ENCODE measurements around the gene ARPC4. TPM values are rescaled to one million over a fixed set of nuclear protein-coding genes. Genes with fewer than 3 reads are reported as not detected.

Gene ARPC4
- total RNA-seq, 4 donors from 2014 or later, result 129 to 191 (median 164) TPM

DNA sequence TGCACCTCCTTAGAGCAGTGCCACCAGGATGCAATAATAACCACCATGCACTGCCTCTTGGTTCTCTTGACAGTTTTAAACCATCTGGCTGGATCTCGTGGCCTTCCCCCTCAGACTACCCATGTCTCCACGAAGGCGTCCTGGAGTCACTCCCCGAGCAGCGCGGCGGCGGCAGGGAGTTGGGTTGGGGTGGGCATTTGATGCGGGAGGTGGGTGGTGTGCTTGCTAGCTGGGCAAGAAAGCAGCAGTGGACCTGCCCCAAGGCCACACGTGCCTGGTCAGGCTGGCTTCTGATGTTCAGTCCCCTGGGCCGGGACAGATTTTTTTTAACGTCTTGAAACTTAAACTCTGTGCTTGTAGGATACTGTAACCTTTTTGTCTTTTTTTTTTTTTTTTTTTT, 13.3 kb downstream of the ARPC4 start:
- no peak for DNase-seq (ENCODE audit: extremely low spot score)
- no peak overlapping the region for H3K27ac ChIP-seq (replicated peaks in 1 of 4)
- H3K4me3 ChIP-seq, result no peak overlapping the region
- peaks cover 53 to 66% (median 62%) of the 10 kb centered on the region in 4 donors for H3K36me3 ChIP-seq
- intact Hi-C loops (cut with DNase I), result no loop called here
- H3K27me3 ChIP-seq, result no peaks in the 10 kb centered on the region
- no peaks in the 10 kb centered on the region for H3K9me3 ChIP-seq
- WGBS, result 90% methylated on average over 11 of the region's 12 CpGs
- no peak for TF ChIP-seq EP300 (IDR thresholded peaks at IDR 0.05)
- TF ChIP-seq POLR2AphosphoS5 (IDR thresholded peaks at IDR 0.05), result no peak
- no peak for TF ChIP-seq POLR2A (IDR thresholded peaks at IDR 0.05; ENCODE audit: low read depth)
- TF ChIP-seq, protein P1, sequence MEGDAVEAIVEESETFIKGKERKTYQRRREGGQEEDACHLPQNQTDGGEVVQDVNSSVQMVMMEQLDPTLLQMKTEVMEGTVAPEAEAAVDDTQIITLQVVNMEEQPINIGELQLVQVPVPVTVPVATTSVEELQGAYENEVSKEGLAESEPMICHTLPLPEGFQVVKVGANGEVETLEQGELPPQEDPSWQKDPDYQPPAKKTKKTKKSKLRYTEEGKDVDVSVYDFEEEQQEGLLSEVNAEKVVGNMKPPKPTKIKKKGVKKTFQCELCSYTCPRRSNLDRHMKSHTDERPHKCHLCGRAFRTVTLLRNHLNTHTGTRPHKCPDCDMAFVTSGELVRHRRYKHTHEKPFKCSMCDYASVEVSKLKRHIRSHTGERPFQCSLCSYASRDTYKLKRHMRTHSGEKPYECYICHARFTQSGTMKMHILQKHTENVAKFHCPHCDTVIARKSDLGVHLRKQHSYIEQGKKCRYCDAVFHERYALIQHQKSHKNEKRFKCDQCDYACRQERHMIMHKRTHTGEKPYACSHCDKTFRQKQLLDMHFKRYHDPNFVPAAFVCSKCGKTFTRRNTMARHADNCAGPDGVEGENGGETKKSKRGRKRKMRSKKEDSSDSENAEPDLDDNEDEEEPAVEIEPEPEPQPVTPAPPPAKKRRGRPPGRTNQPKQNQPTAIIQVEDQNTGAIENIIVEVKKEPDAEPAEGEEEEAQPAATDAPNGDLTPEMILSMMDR (IDR thresholded peaks at IDR 0.05), result no peak
- H3K4me1 ChIP-seq, result peaks cover 20 to 23% (median 21%) of the 10 kb centered on the region in 4 donors

DNA sequence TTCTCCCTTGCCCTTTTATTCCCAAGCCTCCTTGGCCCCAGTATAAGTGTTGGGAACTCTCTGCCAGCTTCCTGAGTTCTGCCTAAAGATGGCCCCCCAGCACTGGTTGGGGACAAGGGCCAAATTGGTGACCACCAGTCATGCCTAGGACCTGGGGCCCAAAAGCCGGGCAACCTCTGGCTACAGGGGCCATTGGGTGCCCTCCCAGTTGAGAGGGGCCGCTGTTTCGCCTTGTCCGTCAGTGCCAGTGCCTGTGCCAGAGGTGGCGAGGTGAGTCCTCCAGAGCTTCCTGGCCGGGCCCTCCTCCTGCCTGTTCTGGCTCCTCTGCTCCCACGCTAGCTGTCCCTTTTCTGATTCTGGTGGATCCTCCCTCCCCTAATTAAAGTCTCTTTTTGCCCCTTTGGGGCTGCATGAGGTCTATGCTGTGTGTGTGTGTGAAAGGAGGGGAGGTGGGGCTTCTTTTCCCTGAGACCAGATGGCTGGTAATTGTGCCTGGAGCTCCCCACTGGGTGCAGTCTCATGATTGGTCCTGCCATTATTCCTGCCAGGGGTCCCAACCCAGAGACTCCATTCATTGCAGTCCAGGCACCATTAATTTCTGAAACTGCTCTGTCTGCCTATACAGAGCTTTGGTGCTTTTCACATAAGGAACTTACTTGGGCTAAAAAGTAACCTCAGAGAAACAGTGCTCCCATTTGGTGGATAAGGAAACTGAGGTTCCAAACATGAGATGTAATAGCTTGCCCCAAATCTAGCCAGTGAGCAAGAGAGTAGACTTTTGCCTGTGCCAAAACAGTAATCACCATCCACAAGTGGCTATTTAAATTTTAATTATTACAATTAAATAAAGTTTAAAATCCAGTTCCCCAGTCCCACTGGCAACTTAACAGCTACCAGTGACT, 14.1 kb downstream of the ARPC4 start:
- TF ChIP-seq POLR2AphosphoS5 (IDR thresholded peaks at IDR 0.05), result no peak
- TF ChIP-seq POLR2A (IDR thresholded peaks at IDR 0.05; ENCODE audit: low read depth), result no peak
- TF ChIP-seq, protein P1 (IDR thresholded peaks at IDR 0.05), result no peak
- TF ChIP-seq EP300 (IDR thresholded peaks at IDR 0.05), result no peak
- no peaks in the 10 kb centered on the region for H3K27me3 ChIP-seq
- no peak overlapping the region for H3K4me3 ChIP-seq
- peaks cover 23 to 27% (median 25%) of the 10 kb centered on the region in 4 donors for H3K4me1 ChIP-seq
- WGBS, result 87% methylated on average over 7 of the region's 7 CpGs
- no peak for DNase-seq (ENCODE audit: extremely low spot score)
- no peak overlapping the region for H3K27ac ChIP-seq (replicated peaks in 1 of 4)
- no peaks in the 10 kb centered on the region for H3K9me3 ChIP-seq
- intact Hi-C loops (cut with DNase I), result no loop called here
- peaks cover 45 to 58% (median 54%) of the 10 kb centered on the region in 4 donors for H3K36me3 ChIP-seq

DNA sequence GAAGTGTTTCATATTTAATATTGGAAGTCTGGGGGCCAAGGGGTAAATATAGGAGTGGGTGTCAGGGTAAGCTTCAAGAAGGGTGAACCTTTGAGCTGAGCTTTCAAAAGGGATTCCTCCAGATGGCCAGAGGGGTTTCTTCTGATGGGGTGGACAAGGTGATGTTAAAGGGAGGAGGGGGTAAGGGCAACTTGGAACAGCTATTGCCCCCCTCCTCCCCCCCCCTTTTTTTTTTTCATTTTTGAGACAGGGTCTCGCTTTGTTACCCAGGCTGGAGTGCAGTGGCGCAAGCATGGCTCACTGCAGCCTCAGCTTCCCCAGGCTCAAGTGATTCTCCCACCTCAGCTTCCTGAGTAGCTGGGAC, 15.1 kb downstream of the ARPC4 start:
- Histone ChIP-seq H3K27me3 (no peaks in the 10 kb centered on the region), H3K9me3 (no peaks in the 10 kb centered on the region), H3K4me1 (peaks cover 23 to 27% (median 25%) of the 10 kb centered on the region in 4 donors), H3K4me3 (no peak overlapping the region), H3K27ac (replicated peaks in 1 of 4) (peak overlapping the region; percentile 92 to 99 (median 96)), H3K36me3 (peaks cover 38 to 50% (median 47%) of the 10 kb centered on the region in 4 donors)
- WGBS, result 91% methylated on average over 2 of the region's 2 CpGs
- no peak for DNase-seq (ENCODE audit: extremely low spot score)
- intact Hi-C loops (cut with DNase I), result no loop called here
- TF ChIP-seq, protein P1 (IDR thresholded peaks at IDR 0.05), result no peak
- TF ChIP-seq POLR2A (IDR thresholded peaks at IDR 0.05; ENCODE audit: low read depth) (no peak), POLR2AphosphoS5 (IDR thresholded peaks at IDR 0.05) (no peak), EP300 (IDR thresholded peaks at IDR 0.05) (no peak)

DNA sequence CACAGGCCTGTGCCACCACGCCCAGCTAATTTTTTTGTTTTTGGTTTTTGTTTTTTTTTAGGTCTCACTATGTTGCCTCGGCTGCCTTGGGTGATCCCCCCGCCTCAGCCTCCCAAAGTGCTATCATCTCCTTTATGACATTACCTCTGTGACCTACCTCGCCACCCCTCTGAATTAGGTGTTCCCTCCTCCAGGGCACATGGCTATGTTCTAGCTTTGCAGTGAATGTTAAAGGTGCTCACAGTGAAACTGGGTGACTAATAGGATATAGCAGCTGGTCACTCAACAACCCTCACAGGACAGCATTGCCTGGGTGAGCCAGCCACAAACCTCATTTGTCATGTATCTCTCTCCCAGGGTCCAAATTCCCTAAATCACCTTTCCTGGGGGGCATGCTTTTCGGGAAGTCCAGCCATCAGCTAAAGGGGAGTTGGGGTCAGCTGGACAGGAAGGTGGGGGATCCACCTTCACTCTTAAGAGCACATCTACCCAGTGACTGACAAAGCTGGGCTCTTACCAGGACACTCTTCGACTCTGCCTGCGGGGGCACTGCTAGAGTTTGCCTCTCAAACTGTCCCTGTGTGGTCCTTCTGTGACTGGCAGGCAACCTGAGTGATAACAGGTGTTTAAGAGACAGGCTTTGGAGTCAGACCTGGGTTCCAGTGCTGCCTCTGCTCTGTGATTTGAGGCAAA, 15.6 kb downstream of the ARPC4 start:
- Histone ChIP-seq H3K9me3 (no peaks in the 10 kb centered on the region), H3K27ac (replicated peaks in 1 of 4) (peak overlapping the region; percentile 92 to 99 (median 96)), H3K4me1 (peaks cover 22 to 27% (median 24%) of the 10 kb centered on the region in 4 donors), H3K27me3 (no peaks in the 10 kb centered on the region), H3K4me3 (no peak overlapping the region), H3K36me3 (peaks cover 33 to 50% (median 42%) of the 10 kb centered on the region in 4 donors)
- WGBS, result 81% methylated on average over 4 of the region's 7 CpGs
- intact Hi-C loops (cut with DNase I), result no loop called here
- no peak for DNase-seq (ENCODE audit: extremely low spot score)
- TF ChIP-seq, protein P1 (IDR thresholded peaks at IDR 0.05), result peak in 1 of 3 experiments; percentile 4
- TF ChIP-seq POLR2AphosphoS5 (IDR thresholded peaks at IDR 0.05) (no peak), POLR2A (IDR thresholded peaks at IDR 0.05; ENCODE audit: low read depth) (no peak), EP300 (IDR thresholded peaks at IDR 0.05) (no peak)

All from esophagus muscularis mucosa (tissue), 4 donors.